ENCODE results near the gene DENND5A.

GRCh38 chr11:9184516-9184915 lies 80.6 kb downstream of the DENND5A start:
- TF ChIP-seq ZBTB7A (IDR thresholded peaks at IDR 0.05; ENCODE audit: borderline replicate concordance, control insufficient read depth, low read depth, low read length), result no peak
- TF ChIP-seq FOXJ3 (CRISPR knock-in tag; IDR thresholded peaks at IDR 0.05), result no peak
- TF ChIP-seq TAF1 (IDR thresholded peaks at IDR 0.05; ENCODE audit: control insufficient read depth, extremely low read depth, insufficient read depth, low read length, severe bottlenecking), result no peak
- TF ChIP-seq, protein P1, sequence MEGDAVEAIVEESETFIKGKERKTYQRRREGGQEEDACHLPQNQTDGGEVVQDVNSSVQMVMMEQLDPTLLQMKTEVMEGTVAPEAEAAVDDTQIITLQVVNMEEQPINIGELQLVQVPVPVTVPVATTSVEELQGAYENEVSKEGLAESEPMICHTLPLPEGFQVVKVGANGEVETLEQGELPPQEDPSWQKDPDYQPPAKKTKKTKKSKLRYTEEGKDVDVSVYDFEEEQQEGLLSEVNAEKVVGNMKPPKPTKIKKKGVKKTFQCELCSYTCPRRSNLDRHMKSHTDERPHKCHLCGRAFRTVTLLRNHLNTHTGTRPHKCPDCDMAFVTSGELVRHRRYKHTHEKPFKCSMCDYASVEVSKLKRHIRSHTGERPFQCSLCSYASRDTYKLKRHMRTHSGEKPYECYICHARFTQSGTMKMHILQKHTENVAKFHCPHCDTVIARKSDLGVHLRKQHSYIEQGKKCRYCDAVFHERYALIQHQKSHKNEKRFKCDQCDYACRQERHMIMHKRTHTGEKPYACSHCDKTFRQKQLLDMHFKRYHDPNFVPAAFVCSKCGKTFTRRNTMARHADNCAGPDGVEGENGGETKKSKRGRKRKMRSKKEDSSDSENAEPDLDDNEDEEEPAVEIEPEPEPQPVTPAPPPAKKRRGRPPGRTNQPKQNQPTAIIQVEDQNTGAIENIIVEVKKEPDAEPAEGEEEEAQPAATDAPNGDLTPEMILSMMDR (IDR thresholded peaks at IDR 0.05 in 2 of 3, conservative IDR thresholded peaks at IDR 0.05 in 1 of 3; ENCODE audit: insufficient read depth in 2 of 3, low read depth in 1 of 3, low read length in 3 of 3), result no peak
